ENCODE data around the gene NOSIP. TPM values are rescaled to one million over a fixed set of nuclear protein-coding genes. Genes with fewer than 3 reads are reported as not detected.

NOSIP gene
- total RNA-seq, 2 donors from 2014 or later = 30.8 to 46.8 TPM

DNA sequence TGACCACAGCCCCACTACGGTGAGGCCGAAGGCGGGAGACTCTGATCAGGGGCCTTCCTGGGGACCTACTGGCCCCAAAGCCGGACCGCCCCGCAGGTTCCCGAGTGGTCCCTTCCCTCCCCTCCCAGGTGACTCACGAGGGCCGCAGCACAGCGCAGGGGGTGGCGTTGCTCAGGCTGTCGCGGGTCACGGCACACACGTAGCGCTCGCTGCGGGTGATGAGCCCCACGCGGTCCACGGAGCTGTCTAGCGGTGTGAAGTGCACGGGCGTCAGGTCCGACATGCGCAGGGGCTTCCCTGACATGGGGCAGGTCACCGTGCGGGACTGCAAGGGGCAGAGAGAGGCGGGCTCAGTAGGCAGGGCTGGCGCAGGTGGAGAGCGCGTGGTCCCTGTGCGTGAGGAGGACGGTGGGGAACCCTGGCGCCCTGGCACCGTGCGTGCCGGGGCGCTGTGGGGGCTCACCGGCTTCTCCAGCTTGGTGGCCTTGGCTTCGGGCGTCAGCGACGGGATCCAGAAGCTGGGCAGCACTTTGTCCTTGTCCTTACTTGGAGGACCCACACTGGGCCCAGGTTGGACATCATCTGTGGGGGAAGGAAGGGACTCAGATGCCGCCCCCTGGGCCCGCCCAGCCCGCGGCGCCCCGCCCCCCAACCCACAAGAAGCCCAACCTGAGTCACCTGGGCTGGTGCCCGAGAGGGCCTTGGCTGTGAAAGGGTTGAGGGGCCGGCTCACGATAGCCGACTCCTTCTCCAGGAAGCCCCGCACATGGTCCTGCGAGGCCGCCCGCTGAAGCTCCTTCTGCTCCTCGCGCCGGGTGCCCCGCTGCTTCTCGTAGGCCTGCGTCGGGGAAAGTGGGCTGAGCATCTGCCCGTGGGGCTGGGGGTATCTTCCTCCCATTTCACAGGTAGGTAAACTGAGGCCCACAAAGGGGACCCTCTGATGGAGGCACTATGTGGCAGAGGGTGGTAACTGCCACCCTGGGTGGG is 23.7 kb downstream of the NOSIP start:
- no peaks in the 10 kb centered on the region for H3K9me3 ChIP-seq
- no peaks in the 10 kb centered on the region for H3K27me3 ChIP-seq (replicated peaks; ENCODE audit: insufficient read depth)
- TF ChIP-seq, protein P1, sequence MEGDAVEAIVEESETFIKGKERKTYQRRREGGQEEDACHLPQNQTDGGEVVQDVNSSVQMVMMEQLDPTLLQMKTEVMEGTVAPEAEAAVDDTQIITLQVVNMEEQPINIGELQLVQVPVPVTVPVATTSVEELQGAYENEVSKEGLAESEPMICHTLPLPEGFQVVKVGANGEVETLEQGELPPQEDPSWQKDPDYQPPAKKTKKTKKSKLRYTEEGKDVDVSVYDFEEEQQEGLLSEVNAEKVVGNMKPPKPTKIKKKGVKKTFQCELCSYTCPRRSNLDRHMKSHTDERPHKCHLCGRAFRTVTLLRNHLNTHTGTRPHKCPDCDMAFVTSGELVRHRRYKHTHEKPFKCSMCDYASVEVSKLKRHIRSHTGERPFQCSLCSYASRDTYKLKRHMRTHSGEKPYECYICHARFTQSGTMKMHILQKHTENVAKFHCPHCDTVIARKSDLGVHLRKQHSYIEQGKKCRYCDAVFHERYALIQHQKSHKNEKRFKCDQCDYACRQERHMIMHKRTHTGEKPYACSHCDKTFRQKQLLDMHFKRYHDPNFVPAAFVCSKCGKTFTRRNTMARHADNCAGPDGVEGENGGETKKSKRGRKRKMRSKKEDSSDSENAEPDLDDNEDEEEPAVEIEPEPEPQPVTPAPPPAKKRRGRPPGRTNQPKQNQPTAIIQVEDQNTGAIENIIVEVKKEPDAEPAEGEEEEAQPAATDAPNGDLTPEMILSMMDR (IDR thresholded peaks at IDR 0.05) = no peak
- H3K36me3 ChIP-seq = peaks cover 43% of the 10 kb centered on the region
- no peak overlapping the region for H3K4me3 ChIP-seq
- ATAC-seq (ENCODE audit: insufficient number of reproducible peaks, low FRiP score, low read depth) (no peak), DNase-seq (ENCODE audit: low spot score) (no peak)
- H3K4me1 ChIP-seq (ENCODE audit: control insufficient read depth in 1 of 2, low read depth in 2 of 2) = no peaks in the 10 kb centered on the region
- H3K27ac ChIP-seq = no peak overlapping the region

DNA sequence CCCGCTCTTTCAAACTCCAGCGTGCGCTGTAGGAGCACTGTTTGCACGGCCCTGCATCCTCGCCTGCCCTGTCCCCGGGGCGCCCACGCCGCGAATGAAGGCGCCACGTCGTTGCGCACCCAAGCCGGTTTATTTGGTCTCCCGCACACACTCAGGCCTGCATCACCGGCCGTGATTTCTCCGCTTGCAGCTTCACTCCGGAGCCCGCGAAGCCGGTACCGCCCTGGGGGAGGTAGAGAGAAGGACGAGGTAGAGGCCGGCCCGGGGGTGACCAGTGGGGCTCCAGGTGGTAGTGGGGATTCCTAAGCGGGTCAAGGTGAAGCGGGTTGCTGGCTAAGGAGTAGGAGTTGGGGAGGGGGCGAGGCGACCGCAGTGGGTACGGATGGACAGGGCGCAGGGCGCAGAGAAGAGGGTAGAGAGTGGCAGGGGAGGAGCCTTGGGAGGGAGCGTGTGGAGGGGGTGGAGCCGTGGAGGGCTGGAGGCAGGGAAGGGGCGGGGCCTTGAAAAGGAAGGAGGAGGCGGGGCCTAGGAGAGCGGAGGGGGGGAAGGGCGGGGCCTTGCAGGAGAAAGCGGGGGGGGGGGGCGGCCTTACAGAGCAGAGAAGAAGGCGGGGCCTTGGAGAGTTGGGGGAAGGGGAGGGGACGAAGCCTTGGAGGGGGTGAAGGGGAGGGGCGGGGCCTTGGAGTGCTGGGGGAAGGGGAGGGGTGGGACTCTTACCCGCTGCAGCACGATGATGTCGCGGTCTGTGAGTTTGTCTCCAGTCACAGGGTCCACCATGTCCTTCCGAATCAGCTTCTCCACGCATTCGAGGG is 24.6 kb downstream of the NOSIP start:
- H3K9me3 ChIP-seq = no peaks in the 10 kb centered on the region
- no peaks in the 10 kb centered on the region for H3K27me3 ChIP-seq (replicated peaks; ENCODE audit: insufficient read depth)
- no peak overlapping the region for H3K27ac ChIP-seq
- ATAC-seq (ENCODE audit: insufficient number of reproducible peaks, low FRiP score, low read depth) (no peak), DNase-seq (ENCODE audit: low spot score) (no peak)
- no peak overlapping the region for H3K4me3 ChIP-seq
- TF ChIP-seq, protein P1 (IDR thresholded peaks at IDR 0.05) = no peak
- peaks cover 45% of the 10 kb centered on the region for H3K36me3 ChIP-seq
- H3K4me1 ChIP-seq (ENCODE audit: control insufficient read depth in 1 of 2, low read depth in 2 of 2) = no peaks in the 10 kb centered on the region

DNA sequence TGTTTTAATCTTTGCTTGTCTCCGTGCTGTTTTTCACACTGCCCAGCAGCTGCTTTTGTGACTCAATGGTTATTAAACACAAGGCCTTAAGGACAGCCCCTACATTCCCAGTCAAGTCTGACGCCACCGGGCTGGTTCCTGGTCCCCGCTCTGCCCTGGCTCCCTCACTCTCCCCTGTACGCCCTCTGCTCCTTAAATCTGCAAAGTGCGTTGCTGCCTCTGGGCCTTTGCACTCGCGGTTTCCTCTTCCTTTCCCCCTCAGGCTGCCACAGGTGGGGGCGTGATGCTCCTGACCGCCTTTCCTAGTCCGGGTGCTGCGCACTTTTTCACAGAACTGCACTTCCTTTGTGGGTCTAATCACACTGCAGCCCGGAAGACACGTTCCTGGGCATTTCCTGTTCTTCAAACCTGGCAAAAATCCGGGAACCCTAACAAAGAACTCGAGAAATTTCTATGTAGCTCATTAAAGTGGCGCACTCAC is 25.6 kb downstream of the NOSIP start:
- DNase-seq (ENCODE audit: low spot score) (no peak), ATAC-seq (ENCODE audit: insufficient number of reproducible peaks, low FRiP score, low read depth) (no peak)
- H3K36me3 ChIP-seq = peaks cover 45% of the 10 kb centered on the region
- H3K9me3 ChIP-seq = no peaks in the 10 kb centered on the region
- no peaks in the 10 kb centered on the region for H3K4me1 ChIP-seq (ENCODE audit: control insufficient read depth in 1 of 2, low read depth in 2 of 2)
- no peaks in the 10 kb centered on the region for H3K27me3 ChIP-seq (replicated peaks; ENCODE audit: insufficient read depth)
- H3K4me3 ChIP-seq = no peak overlapping the region
- TF ChIP-seq, protein P1 (IDR thresholded peaks at IDR 0.05) = no peak
- no peak overlapping the region for H3K27ac ChIP-seq

DNA sequence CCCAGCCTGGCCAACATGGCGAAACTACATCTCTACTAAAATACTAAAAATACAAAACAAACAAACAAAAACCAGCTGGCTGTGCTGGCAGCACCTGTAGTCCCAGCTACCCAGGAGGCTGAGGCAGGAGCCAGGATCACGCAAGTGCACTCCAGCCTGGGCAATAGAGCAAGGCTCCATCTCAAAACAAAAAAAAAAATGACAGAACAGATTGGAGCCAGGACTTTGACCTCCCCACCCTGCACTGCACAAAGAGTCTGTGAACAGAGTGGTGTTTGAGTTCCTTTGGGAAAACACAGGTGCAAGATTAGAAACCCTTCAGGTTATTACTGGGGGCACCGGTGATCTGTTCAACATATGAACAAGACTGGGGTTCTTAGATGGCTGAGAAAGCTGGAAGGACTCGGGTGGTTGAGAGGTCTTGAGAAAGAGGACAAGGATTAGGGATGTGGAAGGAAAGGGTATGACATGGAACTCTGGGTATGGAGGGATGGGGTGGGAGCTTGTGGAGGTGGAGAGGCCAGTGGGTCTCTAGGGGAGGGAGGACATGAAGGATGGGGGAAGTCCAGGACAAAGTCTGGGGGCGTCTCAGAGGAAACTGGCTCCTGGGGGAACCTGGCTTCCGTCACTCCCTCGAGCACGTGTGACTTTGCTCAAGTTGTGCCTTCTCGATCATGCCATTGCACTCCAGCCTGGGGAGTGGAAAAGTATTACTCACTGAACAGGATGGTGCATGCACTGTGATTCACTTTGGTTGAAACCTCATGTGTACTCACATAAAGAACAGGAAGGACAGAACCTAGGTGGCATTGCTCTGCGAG is 26.7 kb downstream of the NOSIP start:
- no peak overlapping the region for H3K27ac ChIP-seq
- no peak for ATAC-seq (ENCODE audit: insufficient number of reproducible peaks, low FRiP score, low read depth)

More for the DNA sequence above, 26.7 kb downstream of the NOSIP start:
- no peak overlapping the region for H3K4me3 ChIP-seq
- H3K4me1 ChIP-seq (ENCODE audit: control insufficient read depth in 1 of 2, low read depth in 2 of 2) = no peaks in the 10 kb centered on the region
- DNase-seq (ENCODE audit: low spot score) = no peak
- peaks cover 38% of the 10 kb centered on the region for H3K36me3 ChIP-seq
- H3K9me3 ChIP-seq = no peaks in the 10 kb centered on the region
- H3K27me3 ChIP-seq (replicated peaks; ENCODE audit: insufficient read depth) = no peaks in the 10 kb centered on the region
- TF ChIP-seq, protein P1 (IDR thresholded peaks at IDR 0.05) = no peak

Data from thoracic aorta (tissue), 2 donors.